ENCODE measurements around the gene DUT. TPM values are rescaled to one million over a fixed set of nuclear protein-coding genes. Genes with fewer than 3 reads are reported as not detected.

DUT gene
- total RNA-seq, 1 experiment from 2014 or later = 224 TPM

- Histone ChIP-seq H3K4me1 (ENCODE audit: insufficient read depth, low read length, poor library complexity, severe bottlenecking) (peaks cover 31% of the 10 kb centered on the region), H3K27me3 (replicated peaks; ENCODE audit: insufficient read depth, low read depth, low read length, poor library complexity) (no peaks in the 10 kb centered on the region), H3K27ac (ENCODE audit: low read depth, low read length, poor library complexity, severe bottlenecking) (no peak overlapping the region), H3K4me3 (ENCODE audit: low read depth, low read length, poor library complexity, severe bottlenecking) (no peak overlapping the region), H3K9me3 (ENCODE audit: low read depth, low read length, poor library complexity, severe bottlenecking) (no peaks in the 10 kb centered on the region), H3K36me3 (ENCODE audit: insufficient read depth, low read length, poor library complexity, severe bottlenecking) (no peaks in the 10 kb centered on the region)
- TF ChIP-seq, protein P1, sequence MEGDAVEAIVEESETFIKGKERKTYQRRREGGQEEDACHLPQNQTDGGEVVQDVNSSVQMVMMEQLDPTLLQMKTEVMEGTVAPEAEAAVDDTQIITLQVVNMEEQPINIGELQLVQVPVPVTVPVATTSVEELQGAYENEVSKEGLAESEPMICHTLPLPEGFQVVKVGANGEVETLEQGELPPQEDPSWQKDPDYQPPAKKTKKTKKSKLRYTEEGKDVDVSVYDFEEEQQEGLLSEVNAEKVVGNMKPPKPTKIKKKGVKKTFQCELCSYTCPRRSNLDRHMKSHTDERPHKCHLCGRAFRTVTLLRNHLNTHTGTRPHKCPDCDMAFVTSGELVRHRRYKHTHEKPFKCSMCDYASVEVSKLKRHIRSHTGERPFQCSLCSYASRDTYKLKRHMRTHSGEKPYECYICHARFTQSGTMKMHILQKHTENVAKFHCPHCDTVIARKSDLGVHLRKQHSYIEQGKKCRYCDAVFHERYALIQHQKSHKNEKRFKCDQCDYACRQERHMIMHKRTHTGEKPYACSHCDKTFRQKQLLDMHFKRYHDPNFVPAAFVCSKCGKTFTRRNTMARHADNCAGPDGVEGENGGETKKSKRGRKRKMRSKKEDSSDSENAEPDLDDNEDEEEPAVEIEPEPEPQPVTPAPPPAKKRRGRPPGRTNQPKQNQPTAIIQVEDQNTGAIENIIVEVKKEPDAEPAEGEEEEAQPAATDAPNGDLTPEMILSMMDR (conservative IDR thresholded peaks at IDR 0.05; ENCODE audit: low read depth, low read length) = no peak
- TF ChIP-seq EZH2 (IDR thresholded peaks at IDR 0.05; ENCODE audit: borderline replicate concordance, low read depth, low read length, poor library complexity, severe bottlenecking) = no peak
- POLR2A ChIA-PET (ENCODE audit: low non-redundant PET) = no interaction called here
- CTCF ChIA-PET = no interaction called here
- DNase-seq (ENCODE audit: low spot score) = no peak
- intact Hi-C loops (cut with micrococcal nuclease; ENCODE audit: unreplicated experiment) = no loop called here
- BruUV-seq (replicated peaks) = no TSS peak
These were observed 54.0 kb downstream of the DUT start for GRCh38 chr15:48385031-48385830.

- no TSS peak for BruUV-seq (replicated peaks)
- Histone ChIP-seq H3K4me3 (ENCODE audit: low read depth, low read length, poor library complexity, severe bottlenecking) (no peak overlapping the region), H3K36me3 (ENCODE audit: insufficient read depth, low read length, poor library complexity, severe bottlenecking) (no peaks in the 10 kb centered on the region), H3K27ac (ENCODE audit: low read depth, low read length, poor library complexity, severe bottlenecking) (no peak overlapping the region), H3K27me3 (replicated peaks; ENCODE audit: insufficient read depth, low read depth, low read length, poor library complexity) (no peaks in the 10 kb centered on the region), H3K9me3 (ENCODE audit: low read depth, low read length, poor library complexity, severe bottlenecking) (no peaks in the 10 kb centered on the region), H3K4me1 (ENCODE audit: insufficient read depth, low read length, poor library complexity, severe bottlenecking) (peaks cover 25% of the 10 kb centered on the region)
- DNase-seq (ENCODE audit: low spot score) = no peak
- intact Hi-C loops (cut with micrococcal nuclease; ENCODE audit: unreplicated experiment) = no loop called here
- TF ChIP-seq, protein P1 (conservative IDR thresholded peaks at IDR 0.05; ENCODE audit: low read depth, low read length) = no peak
- no peak for TF ChIP-seq EZH2 (IDR thresholded peaks at IDR 0.05; ENCODE audit: borderline replicate concordance, low read depth, low read length, poor library complexity, severe bottlenecking)
- ChIA-PET POLR2A (ENCODE audit: low non-redundant PET) (no interaction called here), CTCF (no interaction called here)
These were observed 57.0 kb downstream of the DUT start for GRCh38 chr15:48388016-48388851.

- peaks cover 23% of the 10 kb centered on the region for H3K4me1 ChIP-seq (ENCODE audit: insufficient read depth, low read length, poor library complexity, severe bottlenecking)
- CTCF ChIA-PET = no interaction called here
These were observed 57.7 kb downstream of the DUT start for GRCh38 chr15:48388910-48389309.

More at GRCh38 chr15:48388910-48389309, 57.7 kb downstream of the DUT start:
- POLR2A ChIA-PET (ENCODE audit: low non-redundant PET) = no interaction called here
- H3K27ac ChIP-seq (ENCODE audit: low read depth, low read length, poor library complexity, severe bottlenecking) = no peak overlapping the region
- no peaks in the 10 kb centered on the region for H3K27me3 ChIP-seq (replicated peaks; ENCODE audit: insufficient read depth, low read depth, low read length, poor library complexity)
- intact Hi-C loops (cut with micrococcal nuclease; ENCODE audit: unreplicated experiment) = no loop called here
- no peaks in the 10 kb centered on the region for H3K36me3 ChIP-seq (ENCODE audit: insufficient read depth, low read length, poor library complexity, severe bottlenecking)
- no TSS peak for BruUV-seq (replicated peaks)
- no peak for DNase-seq (ENCODE audit: low spot score)
- no peak for TF ChIP-seq EZH2 (IDR thresholded peaks at IDR 0.05; ENCODE audit: borderline replicate concordance, low read depth, low read length, poor library complexity, severe bottlenecking)
- TF ChIP-seq, protein P1 (conservative IDR thresholded peaks at IDR 0.05; ENCODE audit: low read depth, low read length) = no peak
- H3K4me3 ChIP-seq (ENCODE audit: low read depth, low read length, poor library complexity, severe bottlenecking) = no peak overlapping the region
- H3K9me3 ChIP-seq (ENCODE audit: low read depth, low read length, poor library complexity, severe bottlenecking) = no peaks in the 10 kb centered on the region

Data from A673 (cell line).